Measurements from ENCODE around the gene ZNF648. TPM values are rescaled to one million over a fixed set of nuclear protein-coding genes. Genes with fewer than 3 reads are reported as not detected.

Gene ZNF648
- total and polyA plus RNA-seq, 8 donors, result 0.06 to 0.18 (median 0.09) TPM; not detected in 1

GRCh38 chr1:182092336-182092735 is 30.8 kb upstream of the ZNF648 start:
- no peak for TF ChIP-seq CTCF (IDR thresholded peaks at IDR 0.05)
- no peak overlapping the region for H3K27ac ChIP-seq
- intact Hi-C loops (cut with DNase I), result no loop called here
- no peak overlapping the region for H3K4me3 ChIP-seq
- peak; percentile 41 for ATAC-seq
- H3K27me3 ChIP-seq, result no peaks in the 10 kb centered on the region
- no peak for DNase-seq
- H3K36me3 ChIP-seq, result no peaks in the 10 kb centered on the region
- H3K9me3 ChIP-seq, result no peaks in the 10 kb centered on the region
- H3K4me1 ChIP-seq, result peaks cover 0 to 5% of the 10 kb centered on the region in 2 donors

- Histone ChIP-seq H3K4me3 (no peak overlapping the region), H3K27me3 (no peaks in the 10 kb centered on the region), H3K27ac (no peak overlapping the region), H3K36me3 (no peaks in the 10 kb centered on the region), H3K4me1 (peaks cover 0 to 9% of the 10 kb centered on the region in 2 donors), H3K9me3 (no peaks in the 10 kb centered on the region)
- intact Hi-C loops (cut with DNase I), result no loop called here
- ATAC-seq (no peak), DNase-seq (no peak)
- no peak for TF ChIP-seq CTCF (IDR thresholded peaks at IDR 0.05)
Measured at GRCh38 chr1:182091083-182091482, 29.6 kb upstream of the ZNF648 start.

DNA sequence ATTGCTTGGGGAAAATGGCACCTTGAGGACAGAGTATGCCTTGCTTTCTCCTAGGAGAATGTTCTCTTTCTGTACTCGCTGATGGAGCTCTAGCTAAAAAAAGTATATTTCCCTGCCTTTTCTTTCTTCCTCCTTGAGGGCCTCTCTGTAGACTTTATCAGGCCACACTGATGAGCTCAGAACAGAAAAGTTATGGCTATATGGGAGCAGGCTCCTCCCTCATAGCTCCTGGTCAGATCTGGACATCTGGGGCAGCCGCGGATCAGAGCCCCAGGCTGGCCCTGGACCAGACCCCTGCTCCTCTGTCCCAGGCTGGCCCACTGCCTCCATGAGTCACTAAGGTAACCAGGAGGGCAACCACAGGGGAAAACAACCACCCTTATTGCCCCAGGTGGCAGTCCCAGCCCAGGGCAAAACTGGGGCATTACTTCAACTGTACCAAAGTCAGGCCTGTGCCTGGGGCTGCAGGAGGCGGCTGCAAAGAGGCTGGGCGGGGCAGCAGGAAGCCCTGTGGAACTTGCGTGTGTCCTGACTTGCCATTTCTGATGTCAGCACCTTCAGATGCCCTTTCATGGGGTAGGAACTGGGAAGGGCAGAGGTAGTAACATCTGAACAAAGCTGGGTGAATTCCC is 26.3 kb upstream of the ZNF648 start:
- Histone ChIP-seq H3K27me3 (no peaks in the 10 kb centered on the region), H3K27ac (no peak overlapping the region), H3K9me3 (no peaks in the 10 kb centered on the region), H3K36me3 (no peaks in the 10 kb centered on the region), H3K4me1 (peaks cover 2 to 24% of the 10 kb centered on the region in 2 donors), H3K4me3 (no peak overlapping the region)
- intact Hi-C loops (cut with DNase I), result loop anchor here in 1 of 2 donors (5.0 kb wide), 1 partner anchor 309 kb away; no protein-coding TSS in a partner anchor
- TF ChIP-seq CTCF (IDR thresholded peaks at IDR 0.05), result no peak
- ATAC-seq (no peak), DNase-seq (no peak)

DNA sequence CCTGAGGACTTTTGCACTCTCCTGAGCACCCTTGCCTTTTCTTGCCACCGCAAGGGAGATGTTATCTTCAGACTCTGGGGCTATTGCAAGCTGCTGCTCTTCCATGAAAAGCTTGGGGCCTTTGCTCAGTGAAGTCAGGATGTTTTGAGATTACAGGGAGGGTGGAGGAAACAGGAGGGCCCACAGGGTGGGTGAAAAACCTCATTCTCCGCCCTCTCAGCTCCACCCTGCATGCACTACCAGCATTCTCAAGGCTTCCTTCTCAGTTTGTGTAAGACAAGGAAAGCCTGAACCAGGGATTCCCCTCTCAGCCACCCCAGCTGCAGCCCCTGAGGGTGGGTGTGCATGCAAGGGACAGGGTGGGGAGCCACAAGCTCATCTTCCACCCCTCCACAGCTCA is 25.8 kb upstream of the ZNF648 start:
- H3K27ac ChIP-seq, result no peak overlapping the region
- intact Hi-C loops (cut with DNase I), result loop anchor here in 1 of 2 donors (5.0 kb wide), 1 partner anchor 310 kb away; no protein-coding TSS in a partner anchor
- H3K4me3 ChIP-seq, result no peak overlapping the region
- no peaks in the 10 kb centered on the region for H3K36me3 ChIP-seq
- peaks cover 2 to 24% of the 10 kb centered on the region in 2 donors for H3K4me1 ChIP-seq
- DNase-seq, result no peak
- no peaks in the 10 kb centered on the region for H3K9me3 ChIP-seq
- no peaks in the 10 kb centered on the region for H3K27me3 ChIP-seq
- ATAC-seq, result no peak
- TF ChIP-seq CTCF (IDR thresholded peaks at IDR 0.05), result no peak

DNA sequence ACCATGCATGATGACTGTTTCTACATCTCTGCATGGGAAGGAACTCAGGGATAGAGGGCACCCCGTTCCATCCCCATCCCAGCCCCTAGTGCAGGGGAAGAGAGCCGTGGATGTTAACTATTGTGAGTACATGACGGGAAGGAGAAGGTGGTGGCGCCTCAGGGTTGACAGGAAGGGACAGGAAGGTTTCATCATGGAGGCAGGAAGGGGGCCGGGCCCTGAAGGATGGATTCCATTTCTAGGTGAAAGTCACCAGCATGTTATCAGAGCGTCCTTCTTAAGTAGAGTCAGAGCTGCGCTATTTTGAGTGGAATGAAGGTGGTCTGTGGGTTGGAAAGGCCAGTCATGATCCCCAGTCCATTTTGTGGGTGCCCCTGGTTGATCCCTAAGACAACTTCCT is 25.1 kb upstream of the ZNF648 start:
- no peak for ATAC-seq
- no peak overlapping the region for H3K4me3 ChIP-seq
- no peaks in the 10 kb centered on the region for H3K27me3 ChIP-seq
- H3K4me1 ChIP-seq, result peaks cover 2 to 24% of the 10 kb centered on the region in 2 donors
- intact Hi-C loops (cut with DNase I), result loop anchor here in 1 of 2 donors (5.0 kb wide), 1 partner anchor 311 kb away; no protein-coding TSS in a partner anchor
- no peak for TF ChIP-seq CTCF (IDR thresholded peaks at IDR 0.05)
- H3K27ac ChIP-seq, result no peak overlapping the region
- no peaks in the 10 kb centered on the region for H3K9me3 ChIP-seq
- no peak for DNase-seq
- no peaks in the 10 kb centered on the region for H3K36me3 ChIP-seq

Measured in left lung (tissue), 10 donors.